NCI-H226 (cell line): ENCODE data around the gene TPPP3.
"Not testable (repeated sequence)": the region's sequence is repeated elsewhere in the genome, so short reads cannot be mapped to it uniquely, and the experiment has no call there.

Experiments used
- DNase-seq: peaks from one replicate; pipeline ENCODE4 v3.0.0-alpha.2; 2015

The TPPP3 gene

GRCh38 chr16:67425580-67425979, 32.3 kb upstream of the TPPP3 start:
- DNase-seq = no peak

- no peak for DNase-seq
Observed at GRCh38 chr16:67425061-67425460, 31.8 kb upstream of the TPPP3 start.

GRCh38 chr16:67424261-67424615, 30.9 kb upstream of the TPPP3 start:
- DNase-seq = no peak

- no peak for DNase-seq
Observed at GRCh38 chr16:67423611-67424260, 30.4 kb upstream of the TPPP3 start.

GRCh38 chr16:67423015-67423414, 29.7 kb upstream of the TPPP3 start:
- no peak for DNase-seq

- no peak for DNase-seq
Observed at GRCh38 chr16:67421030-67421429, 27.7 kb upstream of the TPPP3 start.

GRCh38 chr16:67419931-67420330, 26.6 kb upstream of the TPPP3 start:
- DNase-seq = no peak

- DNase-seq = no peak
Observed at GRCh38 chr16:67419502-67419901, 26.2 kb upstream of the TPPP3 start.

GRCh38 chr16:67417333-67418061, 24.2 kb upstream of the TPPP3 start:
- DNase-seq = no peak

GRCh38 chr16:67415872-67416793, 22.8 kb upstream of the TPPP3 start, which contains the start of gene ZDHHC1:
Gene ZDHHC1 (minus strand): TSS chr16:67416477. CDS start chr16:67407775, 8,702 bp downstream.
- DNase-seq = peak; percentile 44

- not testable (repeated sequence) for DNase-seq
Observed at GRCh38 chr16:67415421-67415820, 22.1 kb upstream of the TPPP3 start.

GRCh38 chr16:67413978-67414911, 20.9 kb upstream of the TPPP3 start:
- no peak for DNase-seq

- no peak for DNase-seq
Observed at GRCh38 chr16:67412294-67412693, 19.0 kb upstream of the TPPP3 start.

GRCh38 chr16:67411339-67411738, 18.0 kb upstream of the TPPP3 start:
- no peak for DNase-seq

- DNase-seq = no peak
Observed at GRCh38 chr16:67409631-67410030, 16.3 kb upstream of the TPPP3 start.

GRCh38 chr16:67407788-67408452, 14.6 kb upstream of the TPPP3 start:
- no peak for DNase-seq

- no peak for DNase-seq
Observed at GRCh38 chr16:67407176-67407787, 14.0 kb upstream of the TPPP3 start.

GRCh38 chr16:67406111-67406971, 13.0 kb upstream of the TPPP3 start:
- DNase-seq = peak; percentile 65

- DNase-seq = no peak
Observed at GRCh38 chr16:67405336-67405735, 12.0 kb upstream of the TPPP3 start.

GRCh38 chr16:67404740-67405226, 11.5 kb upstream of the TPPP3 start:
- no peak for DNase-seq
